ENCODE results near the gene GPC1. TPM values are rescaled to one million over a fixed set of nuclear protein-coding genes. Genes with fewer than 3 reads are reported as not detected.

GPC1 gene
- total and polyA plus RNA-seq, 2 donors (not counting 1 experiment from before 2014, with no cell fraction given), result 1.2 to 3.3 TPM

DNA sequence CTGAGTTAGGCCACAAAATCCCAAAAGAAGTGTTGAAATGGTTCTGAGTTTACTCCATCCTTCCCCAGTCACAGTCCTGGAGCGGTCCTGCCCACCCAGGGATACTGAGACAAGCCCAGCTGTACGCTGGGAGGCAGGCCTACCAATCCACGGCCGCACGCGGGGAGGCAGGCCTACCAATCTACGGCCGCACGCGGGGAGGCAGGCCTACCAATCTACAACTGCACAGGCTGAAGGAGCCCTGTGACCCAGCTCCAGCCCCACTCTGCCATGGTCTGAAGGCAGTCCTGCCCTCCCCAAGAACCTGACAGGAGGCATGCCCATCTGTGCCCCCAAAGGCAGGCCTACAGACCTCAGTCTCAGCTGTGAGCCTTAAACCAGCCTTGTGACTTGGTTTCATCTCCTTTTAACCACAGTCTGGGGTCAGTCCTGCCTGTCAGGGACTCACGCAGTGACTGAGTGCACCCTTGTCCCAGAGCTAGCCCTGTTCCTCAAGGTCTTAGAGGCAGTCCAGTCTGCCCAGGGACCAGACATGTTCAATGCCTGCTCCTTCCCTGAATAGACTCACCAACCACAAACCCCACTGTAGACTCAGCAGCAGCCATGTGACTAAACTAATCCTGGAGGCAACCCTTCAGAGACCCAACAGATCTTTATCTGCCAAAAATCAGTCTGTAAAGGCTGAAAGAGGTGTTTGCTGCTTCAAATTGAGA, 36.8 kb downstream of the GPC1 start:
- no peak overlapping the region for H2AFZ ChIP-seq (ENCODE audit: insufficient read depth, low read depth, low read length, poor library complexity, severe bottlenecking)
- intact Hi-C loops (cut with micrococcal nuclease), result no loop called here
- H3K27me3 ChIP-seq (replicated peaks in 1 of 4; ENCODE audit: control extremely low read depth in 1 of 4, control insufficient read depth in 3 of 4, insufficient read depth in 4 of 4, low read length in 3 of 4), result no peaks in the 10 kb centered on the region
- TF ChIP-seq EZH2 (IDR thresholded peaks at IDR 0.05; ENCODE audit: borderline replicate concordance, insufficient read depth, low read depth, low read length, poor library complexity, severe bottlenecking) (no peak), CTCF (IDR thresholded peaks at IDR 0.05) (no peak)
- WGBS (ENCODE audit: insufficient coverage), result 98% methylated on average over 11 of the region's 11 CpGs
- ATAC-seq (ENCODE audit: low read depth) (no peak), DNase-seq (peak; percentile 1)
- no peak overlapping the region for H3K4me3 ChIP-seq (ENCODE audit: control extremely low read depth in 1 of 5, extremely low read depth in 1 of 5, insufficient read depth in 1 of 5, low read depth in 2 of 5, low read length in 4 of 5)
- Mint-ChIP-seq H3K4me1 (no peaks in the 10 kb centered on the region), H3K4me3 (no peak overlapping the region), H3K9me3 (ENCODE audit: insufficient read depth) (peaks cover 9% of the 10 kb centered on the region), H3K27ac (no peak overlapping the region), H3K27me3 (no peaks in the 10 kb centered on the region)
- H3K79me2 ChIP-seq (ENCODE audit: control insufficient read depth, insufficient read depth, low read length), result no peaks in the 10 kb centered on the region
- no peak overlapping the region for H3K27ac ChIP-seq (ENCODE audit: low read length in 2 of 2)
- no peak overlapping the region for H3K9ac ChIP-seq (ENCODE audit: low read length)
- H3K9me3 ChIP-seq (ENCODE audit: control extremely low read depth in 1 of 3, control insufficient read depth in 2 of 3, insufficient read depth in 1 of 3, low read length in 2 of 3), result peaks cover 2 to 36% (median 32%) of the 10 kb centered on the region in 3 donors
- H4K20me1 ChIP-seq (ENCODE audit: control insufficient read depth, insufficient read depth, low read length, poor library complexity, severe bottlenecking), result no peaks in the 10 kb centered on the region
- CTCF ChIA-PET, result no interaction called here
- POLR2A ChIA-PET, result no interaction called here
- no peaks in the 10 kb centered on the region for H3K4me1 ChIP-seq (ENCODE audit: control insufficient read depth in 2 of 2, insufficient read depth in 2 of 2, low read length in 2 of 2)
- no peak overlapping the region for H3K4me2 ChIP-seq (replicated peaks; ENCODE audit: low read depth, low read length, poor library complexity, severe bottlenecking)
- no peaks in the 10 kb centered on the region for H3K36me3 ChIP-seq (replicated peaks in 1 of 2; ENCODE audit: control extremely low read depth in 1 of 2, control insufficient read depth in 1 of 2, extremely low read depth in 1 of 2, insufficient read depth in 2 of 2, low read length in 1 of 2)

- Mint-ChIP-seq H3K27ac (no peak overlapping the region), H3K4me3 (no peak overlapping the region), H3K27me3 (no peaks in the 10 kb centered on the region), H3K4me1 (no peaks in the 10 kb centered on the region), H3K9me3 (ENCODE audit: insufficient read depth) (peaks cover 9% of the 10 kb centered on the region)
- DNase-seq (no peak), ATAC-seq (ENCODE audit: low read depth) (no peak)
- H2AFZ ChIP-seq (ENCODE audit: insufficient read depth, low read depth, low read length, poor library complexity, severe bottlenecking), result no peak overlapping the region
- H3K4me3 ChIP-seq (ENCODE audit: control extremely low read depth in 1 of 5, extremely low read depth in 1 of 5, insufficient read depth in 1 of 5, low read depth in 2 of 5, low read length in 4 of 5), result no peak overlapping the region
- H3K27me3 ChIP-seq (replicated peaks in 1 of 4; ENCODE audit: control extremely low read depth in 1 of 4, control insufficient read depth in 3 of 4, insufficient read depth in 4 of 4, low read length in 3 of 4), result no peaks in the 10 kb centered on the region
- H3K27ac ChIP-seq (ENCODE audit: low read length in 2 of 2), result no peak overlapping the region
- WGBS (ENCODE audit: insufficient coverage), result 100% methylated on average over 2 of the region's 4 CpGs
- no peak overlapping the region for H3K4me2 ChIP-seq (replicated peaks; ENCODE audit: low read depth, low read length, poor library complexity, severe bottlenecking)
- no peaks in the 10 kb centered on the region for H4K20me1 ChIP-seq (ENCODE audit: control insufficient read depth, insufficient read depth, low read length, poor library complexity, severe bottlenecking)
- no peaks in the 10 kb centered on the region for H3K79me2 ChIP-seq (ENCODE audit: control insufficient read depth, insufficient read depth, low read length)
- CTCF ChIA-PET, result no interaction called here
- H3K4me1 ChIP-seq (ENCODE audit: control insufficient read depth in 2 of 2, insufficient read depth in 2 of 2, low read length in 2 of 2), result no peaks in the 10 kb centered on the region
- POLR2A ChIA-PET, result no interaction called here
- no peak for TF ChIP-seq EZH2 (IDR thresholded peaks at IDR 0.05; ENCODE audit: borderline replicate concordance, insufficient read depth, low read depth, low read length, poor library complexity, severe bottlenecking)
- TF ChIP-seq CTCF (IDR thresholded peaks at IDR 0.05), result no peak
- no peak overlapping the region for H3K9ac ChIP-seq (ENCODE audit: low read length)
- intact Hi-C loops (cut with micrococcal nuclease), result no loop called here
- no peaks in the 10 kb centered on the region for H3K36me3 ChIP-seq (replicated peaks in 1 of 2; ENCODE audit: control extremely low read depth in 1 of 2, control insufficient read depth in 1 of 2, extremely low read depth in 1 of 2, insufficient read depth in 2 of 2, low read length in 1 of 2)
- H3K9me3 ChIP-seq (ENCODE audit: control extremely low read depth in 1 of 3, control insufficient read depth in 2 of 3, insufficient read depth in 1 of 3, low read length in 2 of 3), result peaks cover 2 to 44% (median 32%) of the 10 kb centered on the region in 3 donors
Measured at GRCh38 chr2:240473211-240473610, 37.7 kb downstream of the GPC1 start.
